ENCODE data around the gene MRTFA. TPM values are rescaled to one million over a fixed set of nuclear protein-coding genes. Genes with fewer than 3 reads are reported as not detected.

MRTFA gene
- total RNA-seq, 2 donors from 2014 or later, result 38.5 to 58.8 TPM

- Mint-ChIP-seq H3K36me3 (peaks cover 31 to 44% of the 10 kb centered on the region in 2 donors), H3K27ac (peak overlapping the region; percentile 40 to 79), H3K9me3 (no peaks in the 10 kb centered on the region)
- ATAC-seq, result no peak
- DNase-seq (ENCODE audit: low spot score in 2 of 2), result no peak
Measured at GRCh38 chr22:40364431-40364830, 272.1 kb downstream of the MRTFA start.

- ATAC-seq, result no peak
- Mint-ChIP-seq H3K27ac (peak overlapping the region in 1 of 2 donors; percentile 66), H3K36me3 (peaks cover 35 to 52% of the 10 kb centered on the region in 2 donors), H3K9me3 (no peaks in the 10 kb centered on the region)
- no peak for DNase-seq (ENCODE audit: low spot score in 2 of 2)
Measured at GRCh38 chr22:40363059-40363458, 273.5 kb downstream of the MRTFA start.

GRCh38 chr22:40361100-40361499 lies 275.4 kb downstream of the MRTFA start:
- ATAC-seq (no peak), DNase-seq (ENCODE audit: low spot score in 2 of 2) (no peak)
- peak overlapping the region in 1 of 2 donors; percentile 66 for H3K27ac Mint-ChIP-seq
- H3K36me3 Mint-ChIP-seq, result peaks cover 35 to 44% of the 10 kb centered on the region in 2 donors
- no peaks in the 10 kb centered on the region for H3K9me3 Mint-ChIP-seq

Other genes starting within 250 kb of the MRTFA start
- gene MCHR1, start 42.8 kb upstream of the MRTFA start, total RNA-seq, result not detected
- gene SLC25A17, start 182.6 kb upstream of the MRTFA start, total RNA-seq, result 10 to 100 TPM; 24.6 to 27.8 TPM
- gene ST13, start 219.9 kb upstream of the MRTFA start, total RNA-seq, result 100 to 1,000 TPM; 240 to 301 TPM
- 10 to 100 TPM; 11.3 to 17.6 TPM for gene XPNPEP3, start 220.4 kb upstream of the MRTFA start, total RNA-seq
- not detected for gene DNAJB7, start 225.4 kb upstream of the MRTFA start, total RNA-seq